Skin of body (tissue), 2 donors: ENCODE results near the gene TMEM163. TPM values are rescaled to one million over a fixed set of nuclear protein-coding genes. Genes with fewer than 3 reads are reported as not detected.
"Not testable (repeated sequence)": the region's sequence is repeated elsewhere in the genome, so short reads cannot be mapped to it uniquely, and the experiment has no call there.

Experiments used
- DNase-seq: peaks from one replicate; lab custom pipeline; 2025; lab: John Stamatoyannopoulos, UW
- total RNA-seq: library from RNA; depleted of rRNA; stranded (reverse); fragments of >200 nt; gene quantifications from one replicate; pipeline ENCODE4 v1.2.3, GENCODE V29; 2014

The TMEM163 gene
- total RNA-seq, 1 donor from 2014 or later = 0.59 TPM

DNA sequence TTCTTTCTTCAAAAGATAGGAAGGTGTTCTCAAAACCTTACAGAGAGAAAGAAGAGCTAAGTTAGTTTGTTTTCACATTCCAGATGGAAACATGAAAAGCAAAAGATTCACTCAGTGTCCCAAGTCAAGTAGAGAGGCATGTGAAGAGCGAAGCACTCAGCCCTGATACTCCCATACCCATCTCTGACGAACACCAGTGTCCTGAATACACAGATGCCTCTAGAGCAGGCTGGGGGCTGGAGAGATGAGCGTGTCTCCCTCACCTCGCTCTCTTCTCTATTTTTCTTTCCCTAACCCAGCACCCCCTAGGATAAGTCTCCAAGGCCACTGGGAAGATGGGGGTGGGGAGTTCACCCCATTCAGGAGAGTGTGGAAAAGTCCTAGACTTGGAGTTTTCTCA, 227.8 kb downstream of the TMEM163 start:
- DNase-seq = no peak

DNA sequence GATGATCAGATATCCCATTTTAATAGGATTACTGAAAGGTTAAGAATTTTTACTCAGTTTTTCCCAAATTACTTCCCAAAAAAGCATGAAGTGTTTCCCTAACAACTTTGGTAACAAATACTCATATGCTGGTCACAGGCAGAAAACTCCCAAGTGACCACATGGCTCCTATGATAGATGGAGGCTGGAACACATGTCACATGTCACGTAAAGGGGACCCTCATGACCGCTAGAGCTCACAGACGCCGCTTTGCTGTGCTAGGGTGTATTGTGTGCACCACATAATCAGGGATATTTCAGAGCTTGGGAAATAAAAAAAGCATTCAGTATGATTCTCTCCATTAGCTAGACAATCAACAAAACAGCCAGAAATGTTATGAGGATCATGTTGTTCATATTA, 228.2 kb downstream of the TMEM163 start:
- no peak for DNase-seq

DNA sequence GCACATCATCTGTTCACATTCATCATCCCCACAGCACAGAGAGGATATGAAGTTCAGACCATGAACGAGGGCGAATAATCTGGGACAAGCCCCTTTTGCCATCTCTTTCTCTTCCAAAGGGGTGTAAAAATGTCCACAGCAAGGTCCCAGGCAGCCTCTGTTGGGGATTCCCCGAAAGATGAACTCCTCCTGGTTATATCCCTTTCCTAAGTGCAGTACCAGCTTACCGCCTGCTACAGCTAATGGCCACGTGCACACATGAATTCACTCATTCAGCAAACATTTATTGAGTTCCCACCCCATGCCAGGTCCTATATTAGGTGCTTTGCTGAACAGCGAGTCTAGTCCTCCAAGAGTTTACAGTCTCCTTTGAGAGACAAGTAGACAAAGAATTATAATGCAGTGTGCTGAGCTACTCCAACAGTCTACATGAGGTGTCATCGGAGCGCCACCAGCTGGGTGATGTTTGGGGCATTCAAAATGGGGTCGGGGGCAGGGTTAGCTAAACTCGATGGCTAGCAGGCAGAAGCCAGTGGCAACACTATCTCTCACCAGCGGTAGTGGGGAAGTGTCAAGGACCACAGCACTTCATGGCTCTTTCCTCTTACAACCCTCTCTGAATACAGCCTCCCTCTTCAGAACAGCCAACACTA, 228.9 kb downstream of the TMEM163 start:
- no peak for DNase-seq

DNA sequence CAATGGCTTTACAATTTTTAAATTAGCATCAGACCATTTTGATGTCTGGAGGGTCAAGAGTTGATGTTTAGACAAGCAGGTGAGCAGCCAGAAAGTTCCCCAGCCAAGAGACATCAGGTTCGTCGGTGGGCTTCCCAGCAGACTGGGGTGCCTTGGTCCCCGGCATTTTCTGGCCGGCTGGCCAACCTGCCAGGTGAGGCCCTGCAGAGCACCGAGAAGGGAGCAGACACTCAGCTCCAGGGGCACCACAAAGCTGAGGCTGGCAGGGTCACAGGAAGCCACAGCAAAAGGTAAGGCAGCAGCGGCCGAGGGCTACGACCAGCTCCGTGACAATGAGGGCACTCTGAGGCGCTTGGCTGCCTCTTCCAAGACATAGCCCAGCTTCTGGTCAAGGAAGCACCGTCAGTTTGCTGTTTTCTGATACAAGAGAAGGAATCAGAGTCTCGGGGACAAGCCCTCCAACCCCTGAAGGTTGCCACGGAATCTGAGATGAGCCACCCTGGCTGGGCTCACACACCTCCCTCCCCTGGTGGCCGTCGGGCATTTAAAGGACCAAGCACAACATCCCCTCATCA, 235.9 kb downstream of the TMEM163 start:
- no peak for DNase-seq

DNA sequence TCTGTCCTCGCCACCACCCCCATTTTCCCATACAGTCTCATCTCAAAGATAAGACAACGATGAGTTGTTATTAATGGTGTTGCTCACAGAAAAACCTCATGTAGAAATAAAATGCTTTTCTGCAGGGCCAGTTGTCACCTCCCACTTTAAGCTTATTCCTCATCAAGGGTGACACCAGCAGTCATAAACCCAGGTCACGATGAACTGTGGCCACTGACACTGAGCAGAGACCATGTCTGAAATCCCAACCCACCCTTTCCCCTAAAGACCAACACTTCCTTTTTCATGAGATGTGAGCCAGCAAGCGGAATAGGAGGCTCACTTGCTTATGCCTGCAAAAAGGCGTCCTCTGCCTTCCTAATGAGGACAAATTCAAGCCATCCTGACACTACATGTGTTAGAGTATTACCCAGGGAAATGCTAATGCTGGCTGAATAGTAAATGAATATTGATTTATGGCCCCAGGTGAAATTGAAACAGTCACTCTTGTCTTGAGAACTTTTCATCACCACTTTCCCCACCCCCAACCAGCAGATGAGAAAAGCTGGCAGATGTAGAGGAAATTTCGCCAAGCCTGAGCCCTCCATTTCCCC, 236.6 kb downstream of the TMEM163 start:
- no peak for DNase-seq

DNA sequence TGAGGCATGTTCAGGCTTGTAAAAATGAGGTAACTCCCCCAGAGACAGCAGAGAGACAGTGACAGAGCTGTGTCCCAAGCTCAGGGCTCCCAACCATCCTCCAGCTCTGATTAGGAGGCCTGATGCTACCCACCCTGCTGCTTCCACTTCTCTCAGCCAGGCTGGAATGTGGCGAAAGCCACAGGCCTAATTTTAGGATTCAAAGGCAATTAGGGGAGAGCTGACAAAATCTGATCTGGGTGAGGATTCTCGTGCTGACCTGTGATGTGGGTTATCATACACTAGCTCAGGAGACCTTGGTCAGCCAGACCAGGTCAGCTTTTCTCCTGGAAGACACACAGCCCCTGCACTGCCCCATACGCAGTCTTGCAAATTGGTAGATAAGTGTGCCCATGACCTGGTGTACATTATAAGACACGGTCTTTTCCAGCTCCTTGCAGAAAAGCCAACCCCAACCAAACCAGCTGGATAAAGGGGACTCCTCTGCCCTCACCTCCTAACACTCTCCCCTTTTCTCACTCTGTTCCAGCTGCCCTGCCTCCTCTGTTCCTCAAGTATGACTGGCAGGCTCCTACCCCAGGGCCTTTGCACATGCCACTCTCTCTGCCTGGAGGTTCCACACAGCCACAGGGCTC, 239.0 kb downstream of the TMEM163 start:
- no peak for DNase-seq

DNA sequence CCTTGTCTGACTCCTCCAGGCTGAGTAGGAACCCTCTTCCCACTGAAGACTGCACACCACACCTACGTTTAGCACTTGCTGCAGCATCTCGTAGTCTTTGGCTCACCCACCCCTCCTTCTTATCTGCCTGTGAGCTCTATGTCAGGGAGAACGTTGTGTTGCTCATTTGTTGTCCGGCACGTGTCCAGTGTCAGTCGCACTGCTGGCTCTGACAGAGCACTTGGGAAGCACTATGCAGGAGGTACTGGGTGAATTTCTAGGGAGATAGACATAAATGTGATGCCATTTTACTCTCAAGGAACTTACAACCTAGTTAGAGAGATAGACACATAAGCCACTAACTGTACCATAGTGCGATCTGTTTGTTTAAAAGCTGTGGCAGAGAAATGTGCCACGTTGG, 241.8 kb downstream of the TMEM163 start:
- DNase-seq = not testable (repeated sequence)

DNA sequence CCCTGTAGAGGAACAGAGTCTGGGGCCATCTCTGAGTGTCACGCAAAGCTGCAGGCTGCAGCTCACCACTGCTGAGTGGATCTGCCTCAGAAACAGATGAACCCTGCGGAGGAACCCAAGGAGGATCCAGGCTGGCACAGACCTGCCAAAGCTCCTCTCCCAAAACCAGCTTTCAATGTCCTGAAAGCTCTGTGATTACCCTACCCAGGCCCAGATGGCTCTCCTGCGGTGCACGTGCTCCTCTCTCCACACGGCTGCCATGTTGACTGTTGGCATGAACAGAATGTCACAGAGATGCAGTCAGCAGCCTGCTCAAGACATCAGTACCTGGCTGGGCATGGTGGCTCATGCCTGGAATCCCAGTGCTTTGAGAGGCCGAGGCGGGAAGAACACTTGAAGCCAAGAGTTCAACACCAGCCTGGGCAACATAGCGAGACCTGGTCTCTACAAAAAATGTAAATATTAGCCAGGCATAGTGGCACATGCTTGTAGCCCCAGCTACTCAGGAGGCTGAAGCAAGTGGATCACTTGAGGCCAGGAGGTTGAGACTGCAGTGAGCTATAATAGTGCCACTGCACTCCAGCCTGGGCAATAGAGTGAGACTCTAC, 248.1 kb downstream of the TMEM163 start:
- no peak for DNase-seq

DNA sequence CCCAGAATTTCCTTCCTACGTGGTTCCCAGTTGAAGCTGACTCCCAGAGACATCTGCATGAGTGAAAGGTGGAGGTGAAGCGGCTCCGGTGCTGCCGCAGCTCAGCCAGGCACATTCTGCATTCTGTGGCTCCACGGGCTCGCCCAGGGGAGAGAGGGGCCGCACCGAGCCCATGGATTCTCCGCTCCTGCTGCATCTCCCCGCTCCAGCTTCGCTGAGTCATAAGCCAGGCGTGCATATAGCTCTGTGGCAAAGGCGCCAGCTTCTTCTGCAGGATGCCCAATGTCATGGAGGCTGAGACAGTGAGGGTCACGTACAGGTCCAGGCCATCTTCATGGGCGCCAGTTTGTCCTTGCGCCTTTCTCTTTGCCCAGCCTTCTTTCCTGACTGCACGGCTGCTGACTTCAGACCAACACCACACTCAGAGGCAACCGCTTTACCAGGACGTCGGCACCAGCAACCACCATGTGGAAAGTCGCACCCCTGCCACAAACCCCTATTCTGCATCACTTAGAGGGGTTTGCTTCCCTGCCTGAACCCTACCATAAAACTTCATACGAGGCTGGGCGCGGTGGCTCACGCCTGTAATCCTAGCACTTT, 249.2 kb downstream of the TMEM163 start:
- no peak for DNase-seq

DNA sequence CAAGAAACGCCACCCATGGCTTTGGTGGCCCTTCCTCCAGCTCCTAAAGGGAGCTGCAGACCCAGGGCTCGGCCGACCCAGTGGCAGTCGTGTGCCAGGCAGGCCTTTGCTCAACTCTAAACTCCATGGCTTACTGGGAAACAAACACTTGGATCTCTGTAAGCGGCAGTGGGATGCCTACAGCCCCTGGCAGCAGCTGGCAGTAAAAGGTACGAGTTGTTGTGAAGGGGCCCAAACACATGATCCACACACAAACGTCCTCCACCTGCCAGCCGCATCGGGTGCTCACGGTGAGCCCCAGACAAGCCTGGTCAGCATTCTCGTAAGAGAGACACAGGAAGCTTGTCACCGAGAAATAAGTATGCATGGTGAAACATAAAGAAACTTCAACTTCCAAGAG, 250.0 kb downstream of the TMEM163 start:
- DNase-seq = no peak

DNA sequence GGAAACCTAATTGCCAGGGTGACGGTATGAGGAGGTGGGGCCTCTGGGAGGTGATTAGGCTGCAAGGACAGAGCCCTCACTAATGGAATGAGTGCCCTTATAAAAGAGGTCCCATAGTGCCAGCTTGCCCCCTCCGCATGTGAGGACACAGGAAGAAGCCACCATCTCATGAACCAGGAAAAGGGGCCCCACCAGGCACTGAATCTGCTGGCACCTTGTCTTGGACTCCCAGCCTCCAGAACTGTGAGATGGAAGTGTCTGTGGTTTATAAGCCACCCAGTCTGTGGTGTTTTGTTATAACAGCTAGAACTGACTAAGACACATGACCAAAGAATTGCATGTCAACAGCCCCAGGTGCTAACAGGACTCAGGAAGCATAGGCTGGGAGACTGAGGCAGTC, 250.6 kb downstream of the TMEM163 start:
- no peak for DNase-seq

DNA sequence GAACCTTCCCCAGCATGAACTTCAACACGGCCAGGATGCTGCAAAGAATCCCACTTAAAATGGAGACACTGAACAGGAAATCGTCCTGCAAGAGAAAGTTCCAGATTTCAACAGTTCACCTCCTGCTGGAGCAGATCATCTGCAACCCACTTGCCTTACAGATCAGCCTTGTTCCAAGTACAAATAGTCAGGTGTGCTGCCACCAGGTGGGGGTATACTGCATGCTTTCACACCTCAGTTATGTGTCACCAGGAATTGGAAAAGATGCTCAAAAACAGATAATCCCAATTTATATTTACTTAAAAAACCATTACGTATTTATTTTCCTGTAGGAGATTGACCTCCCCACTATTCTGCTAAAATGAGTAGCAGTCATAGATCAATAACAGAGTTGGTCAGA, 252.7 kb downstream of the TMEM163 start:
- DNase-seq = no peak

DNA sequence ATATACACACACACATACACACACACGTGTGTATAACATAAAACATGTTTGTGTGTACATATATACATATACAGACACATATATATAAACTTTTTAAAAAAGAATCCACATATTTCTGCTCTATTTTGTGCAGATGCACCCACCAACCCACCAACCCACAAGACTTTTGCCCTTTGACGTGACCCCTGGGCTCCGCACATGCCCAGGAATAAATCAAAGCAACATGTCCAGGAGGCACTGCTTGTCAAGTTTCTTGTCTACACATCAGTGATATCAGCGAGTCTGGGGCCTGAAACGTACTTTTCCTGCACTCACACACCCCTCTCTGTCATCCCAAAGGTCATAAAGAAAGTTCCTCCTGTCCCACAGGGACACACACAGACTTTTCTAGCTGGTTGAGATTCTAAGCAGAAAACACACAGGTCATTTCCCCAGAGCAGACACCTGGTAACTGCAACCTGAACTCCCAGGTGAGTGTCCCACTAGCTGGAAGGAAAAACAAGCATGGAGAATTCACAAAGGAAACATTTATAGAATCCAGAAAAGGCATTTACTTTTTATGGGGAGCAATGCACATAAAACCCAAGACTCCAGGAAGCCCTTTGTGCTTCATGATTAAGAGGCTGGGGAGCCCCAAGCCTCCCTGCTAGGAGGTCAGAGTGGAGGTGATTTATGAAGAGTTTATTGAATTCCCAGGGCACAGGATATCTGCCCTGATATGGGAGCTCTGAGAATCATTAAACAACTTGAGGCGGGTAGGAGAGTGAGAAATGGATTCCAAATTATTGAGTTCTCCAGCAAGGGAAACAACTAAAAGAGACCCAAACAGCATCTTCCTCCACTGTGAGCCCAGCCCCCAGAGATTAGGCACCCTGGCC, 253.3 kb downstream of the TMEM163 start:
- DNase-seq = no peak

DNA sequence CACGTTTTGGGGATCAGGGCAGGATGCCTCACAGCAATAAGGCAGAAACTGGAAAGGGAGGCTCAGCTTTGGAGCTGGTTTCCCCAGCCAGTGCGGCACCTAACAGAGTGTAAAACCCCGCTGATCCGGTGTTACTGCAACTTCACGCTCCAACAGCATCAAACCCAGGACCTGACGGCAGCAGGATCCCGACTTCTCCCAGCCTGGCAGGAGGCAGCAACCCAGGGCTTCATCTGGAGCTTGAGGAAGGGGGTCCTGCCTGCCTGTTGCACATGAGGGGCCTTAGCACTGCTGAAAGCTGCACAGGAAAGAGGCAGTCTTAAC, 255.1 kb downstream of the TMEM163 start:
- DNase-seq = no peak

DNA sequence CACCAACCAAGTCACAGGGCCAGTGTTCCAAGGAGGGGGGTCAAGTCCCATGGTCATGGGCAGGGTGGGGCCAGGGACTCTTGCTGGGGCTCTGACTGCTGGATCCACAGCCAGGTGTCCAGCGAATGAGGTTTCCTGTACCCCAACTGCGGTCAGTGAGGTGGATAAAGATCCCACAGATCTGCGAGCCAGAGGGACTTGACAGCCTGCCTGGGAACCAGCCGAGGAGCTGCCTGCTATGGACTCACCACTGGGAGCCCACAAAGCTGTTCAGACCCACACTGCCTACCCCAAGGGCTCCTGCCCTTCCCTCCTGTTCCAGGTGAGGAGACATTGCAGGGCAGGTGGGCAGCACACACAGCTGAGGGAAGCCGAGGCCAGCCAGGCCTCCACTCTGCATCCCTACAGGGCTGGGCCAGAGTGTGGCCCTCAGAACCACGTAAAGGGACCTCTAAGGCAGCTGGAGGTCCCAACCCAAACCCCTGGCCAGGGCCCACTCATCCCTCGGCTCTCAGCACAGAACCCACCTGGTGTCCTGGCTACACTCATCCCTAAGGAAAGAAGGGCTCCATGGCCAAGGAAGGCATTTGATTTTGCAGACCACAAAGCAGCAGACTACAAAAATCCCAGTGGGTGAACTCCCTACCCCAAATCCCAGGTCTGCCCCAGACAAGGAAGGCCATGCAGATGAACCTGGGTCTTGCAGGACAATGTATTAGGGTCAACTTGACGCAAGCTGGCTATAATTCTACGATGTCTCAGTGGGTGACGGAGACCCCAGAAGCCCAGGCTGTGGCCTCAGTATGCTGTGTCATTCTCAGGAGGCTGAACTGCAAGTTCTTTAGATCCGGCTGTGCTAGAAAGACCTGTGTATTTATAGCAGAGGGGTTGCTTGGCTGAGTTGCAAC, 255.8 kb downstream of the TMEM163 start:
- no peak for DNase-seq

DNA sequence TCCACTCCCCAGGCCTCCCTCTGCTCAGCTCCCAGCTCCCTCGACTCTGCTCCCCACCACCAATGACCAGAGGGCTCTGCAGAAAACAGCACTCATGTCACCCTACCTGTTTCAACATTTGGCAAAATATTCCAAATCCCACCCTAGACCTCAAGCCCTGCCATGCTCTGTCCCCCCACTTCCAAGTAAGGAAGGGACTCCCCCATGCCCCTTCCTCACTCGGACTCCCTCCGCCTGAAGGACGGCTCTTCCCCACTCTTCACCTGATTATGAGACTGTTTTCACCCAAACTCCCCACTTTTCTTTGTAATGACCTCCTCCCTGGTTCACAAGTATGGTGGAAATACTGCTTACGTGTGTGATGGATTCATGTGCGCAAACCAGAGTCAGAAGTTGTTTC, 256.5 kb downstream of the TMEM163 start:
- no peak for DNase-seq

DNA sequence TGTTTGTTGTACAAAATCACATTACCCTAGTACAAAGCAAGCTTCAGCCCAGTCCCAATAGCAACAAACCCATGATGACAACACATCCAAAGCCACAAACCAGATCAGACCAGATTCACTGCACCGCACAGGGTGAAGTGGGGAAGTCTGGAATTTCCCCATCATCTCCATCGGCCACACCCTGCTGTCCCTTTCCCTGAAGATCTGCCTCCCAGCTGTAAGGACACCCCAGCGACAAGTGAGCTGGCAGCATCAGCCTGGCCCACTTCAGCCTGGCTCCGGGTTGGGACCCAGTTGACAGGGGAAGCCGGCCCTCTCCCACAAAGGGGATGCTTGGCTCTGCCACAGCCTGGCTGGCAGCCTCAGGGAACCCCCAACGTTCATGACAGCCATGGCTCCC, 257.3 kb downstream of the TMEM163 start:
- DNase-seq = no peak

DNA sequence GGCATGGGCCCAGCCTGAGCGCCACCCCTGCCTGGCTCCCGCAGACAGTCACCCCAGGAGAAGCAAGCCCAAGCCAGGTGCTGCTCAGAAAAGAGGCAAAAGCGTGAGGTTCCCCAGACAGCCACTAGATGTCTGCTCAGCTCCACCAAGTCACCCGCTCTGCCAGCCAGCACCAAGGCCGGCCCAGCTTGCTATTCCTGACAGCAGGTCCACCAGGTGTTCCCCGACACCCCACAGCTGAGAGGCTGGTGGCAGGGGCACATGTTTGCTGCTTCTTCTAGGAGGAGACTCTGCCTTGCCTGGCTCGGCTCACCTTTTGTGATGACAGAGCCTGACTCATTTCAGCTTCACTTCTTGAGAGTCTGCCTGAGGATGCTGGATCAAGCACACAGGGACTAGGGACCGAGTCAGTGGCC, 258.2 kb downstream of the TMEM163 start:
- peak; percentile 0 for DNase-seq

DNA sequence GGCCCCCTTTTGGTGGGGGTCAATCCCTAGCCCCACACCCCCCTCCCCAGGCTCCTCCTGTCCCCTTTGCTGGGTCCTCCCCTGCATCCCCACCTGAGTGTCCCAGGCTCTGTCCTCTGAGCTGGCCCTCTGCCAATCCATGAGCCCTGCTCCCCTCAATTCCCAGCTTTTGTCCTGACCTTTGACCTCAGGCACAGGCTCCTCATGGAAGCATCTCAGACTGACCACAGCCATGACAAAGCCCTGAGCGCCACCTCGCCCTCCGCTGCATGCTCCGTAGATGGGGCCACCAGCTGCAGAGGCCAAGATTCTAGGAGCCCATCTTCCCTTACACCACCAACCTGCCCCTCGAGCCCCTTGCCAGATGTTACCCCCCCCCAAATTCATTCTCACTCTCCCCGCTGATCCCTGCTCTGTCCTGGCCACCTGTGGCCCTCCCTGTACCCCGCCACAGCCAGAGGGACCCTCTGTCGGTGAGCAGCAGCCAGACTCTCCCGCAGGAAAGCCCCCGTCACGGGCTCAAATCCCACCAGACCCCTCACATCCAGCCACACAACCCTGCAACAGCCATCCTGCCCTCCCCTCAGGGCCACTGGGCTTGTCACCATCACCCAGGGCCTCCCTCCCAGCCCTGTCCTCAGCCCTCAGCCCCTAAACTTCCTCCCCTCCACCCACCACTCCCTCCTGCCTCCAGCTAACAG, 258.9 kb downstream of the TMEM163 start:
- no peak for DNase-seq
